Subcutaneous adipose tissue (tissue), 4 donors: Measurements from ENCODE around the gene CCDC174. TPM values are rescaled to one million over a fixed set of nuclear protein-coding genes. Genes with fewer than 3 reads are reported as not detected.

Source experiments
- CTCF ChIP-seq: fragments of 450-650 bp; IDR thresholded peaks from one replicate; pipeline ENCODE4 v1.5.1; 2016; ENCODE audit warnings: low read depth, mild to moderate bottlenecking, control low read depth, antibody characterized with exemption, moderate library complexity
- total RNA-seq, 4 donors: library from RNA; depleted of rRNA; stranded (reverse); fragments of >200 nt; gene quantifications; one replicate each; pipeline ENCODE4 v1.1.0, GENCODE V29; 2016

The CCDC174 gene
- total RNA-seq, 4 donors from 2014 or later: 16.0 to 36.1 (median 18.9) TPM

GRCh38 chr3:14627815-14628214 lies 23.7 kb upstream of the CCDC174 start:
- no peak for TF ChIP-seq CTCF

- TF ChIP-seq CTCF: no peak
These were observed 23.2 kb upstream of the CCDC174 start for GRCh38 chr3:14628406-14628805.

- no peak for TF ChIP-seq CTCF
These were observed 21.0 kb upstream of the CCDC174 start for GRCh38 chr3:14630404-14631100.

- TF ChIP-seq CTCF: no peak
These were observed 20.5 kb upstream of the CCDC174 start for GRCh38 chr3:14631101-14631497.

- TF ChIP-seq CTCF: no peak
These were observed 19.7 kb upstream of the CCDC174 start for GRCh38 chr3:14631687-14632441.

GRCh38 chr3:14632442-14632930 lies 19.1 kb upstream of the CCDC174 start:
- TF ChIP-seq CTCF: no peak

- TF ChIP-seq CTCF: no peak
These were observed 18.1 kb upstream of the CCDC174 start for GRCh38 chr3:14633417-14633816.
